ENCODE data around the gene PPFIBP2.

PPFIBP2 gene

DNA sequence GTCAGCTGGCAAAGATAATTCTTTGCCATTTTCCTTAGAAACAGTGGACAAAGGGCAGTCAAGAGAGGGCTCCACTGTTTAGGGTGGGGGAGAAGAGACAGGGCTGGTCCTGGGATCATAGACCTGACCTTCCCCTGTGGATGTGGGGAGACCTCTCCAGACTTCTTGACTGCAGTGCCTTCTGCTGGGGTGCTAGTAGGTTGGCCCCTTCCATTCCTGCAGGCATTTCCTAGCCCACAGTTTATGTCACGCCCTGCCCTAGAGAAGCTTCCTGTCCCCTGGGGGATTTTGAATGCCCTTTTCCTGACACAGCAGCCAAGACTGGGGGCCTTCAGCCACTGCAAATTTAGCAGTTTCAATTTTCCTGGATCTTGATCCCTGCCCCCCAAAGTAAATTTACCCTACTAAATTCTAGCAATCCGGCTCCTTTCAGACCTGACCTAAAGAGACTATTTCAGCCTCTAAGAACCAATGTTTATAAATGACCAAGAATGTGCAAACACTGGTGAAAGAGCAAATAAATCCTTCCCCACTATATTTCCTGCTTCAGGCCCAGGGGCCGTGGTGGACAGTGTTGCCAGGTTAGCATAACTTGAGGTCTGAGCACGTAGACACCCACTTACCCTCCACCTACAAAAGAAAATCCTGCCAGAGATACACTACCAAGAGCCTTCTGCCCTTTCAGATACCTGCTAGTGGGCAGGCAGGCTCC, 58.4 kb downstream of the PPFIBP2 start:
- Histone ChIP-seq H3K36me3 (ENCODE audit: control insufficient read depth, insufficient read depth, low read length) (no peaks in the 10 kb centered on the region), H3K9ac (no peak overlapping the region), H3K27ac (peak overlapping the region; percentile 98), H3K4me3 (ENCODE audit: low read depth, low read length) (no peak overlapping the region), H3K4me2 (ENCODE audit: low read length) (no peak overlapping the region), H3K79me2 (no peaks in the 10 kb centered on the region), H3K4me1 (peaks cover 43% of the 10 kb centered on the region), H3K9me3 (ENCODE audit: control insufficient read depth, low read length) (no peaks in the 10 kb centered on the region), H2AFZ (no peak overlapping the region), H3K27me3 (ENCODE audit: control insufficient read depth, insufficient read depth, low read length) (no peaks in the 10 kb centered on the region)
- TF ChIP-seq, protein P1, sequence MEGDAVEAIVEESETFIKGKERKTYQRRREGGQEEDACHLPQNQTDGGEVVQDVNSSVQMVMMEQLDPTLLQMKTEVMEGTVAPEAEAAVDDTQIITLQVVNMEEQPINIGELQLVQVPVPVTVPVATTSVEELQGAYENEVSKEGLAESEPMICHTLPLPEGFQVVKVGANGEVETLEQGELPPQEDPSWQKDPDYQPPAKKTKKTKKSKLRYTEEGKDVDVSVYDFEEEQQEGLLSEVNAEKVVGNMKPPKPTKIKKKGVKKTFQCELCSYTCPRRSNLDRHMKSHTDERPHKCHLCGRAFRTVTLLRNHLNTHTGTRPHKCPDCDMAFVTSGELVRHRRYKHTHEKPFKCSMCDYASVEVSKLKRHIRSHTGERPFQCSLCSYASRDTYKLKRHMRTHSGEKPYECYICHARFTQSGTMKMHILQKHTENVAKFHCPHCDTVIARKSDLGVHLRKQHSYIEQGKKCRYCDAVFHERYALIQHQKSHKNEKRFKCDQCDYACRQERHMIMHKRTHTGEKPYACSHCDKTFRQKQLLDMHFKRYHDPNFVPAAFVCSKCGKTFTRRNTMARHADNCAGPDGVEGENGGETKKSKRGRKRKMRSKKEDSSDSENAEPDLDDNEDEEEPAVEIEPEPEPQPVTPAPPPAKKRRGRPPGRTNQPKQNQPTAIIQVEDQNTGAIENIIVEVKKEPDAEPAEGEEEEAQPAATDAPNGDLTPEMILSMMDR (IDR thresholded peaks at IDR 0.05): no peak

DNA sequence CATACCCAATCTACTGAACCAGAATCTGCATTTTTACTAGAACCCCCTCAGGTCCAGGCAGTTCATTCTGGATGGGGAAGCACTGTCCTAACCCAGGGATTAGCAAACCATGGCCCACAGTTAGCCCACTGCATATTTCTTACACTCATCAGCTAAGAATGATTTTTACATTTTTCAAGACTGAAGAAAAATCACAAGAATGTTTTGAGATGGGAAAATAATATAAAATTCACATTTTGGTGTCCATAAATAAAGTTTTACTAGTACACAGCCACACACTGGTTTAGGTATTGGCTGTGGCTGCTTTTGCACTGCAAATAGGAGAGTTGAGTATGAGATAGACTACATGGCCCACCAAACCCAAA, 59.4 kb downstream of the PPFIBP2 start:
- H3K9ac ChIP-seq: no peak overlapping the region
- H3K4me3 ChIP-seq (ENCODE audit: low read depth, low read length): no peak overlapping the region
- no peak overlapping the region for H2AFZ ChIP-seq
- H3K9me3 ChIP-seq (ENCODE audit: control insufficient read depth, low read length): no peaks in the 10 kb centered on the region
- no peaks in the 10 kb centered on the region for H3K27me3 ChIP-seq (ENCODE audit: control insufficient read depth, insufficient read depth, low read length)
- no peaks in the 10 kb centered on the region for H3K36me3 ChIP-seq (ENCODE audit: control insufficient read depth, insufficient read depth, low read length)
- H3K27ac ChIP-seq: peak overlapping the region; percentile 98
- H3K4me1 ChIP-seq: peaks cover 43% of the 10 kb centered on the region
- H3K4me2 ChIP-seq (ENCODE audit: low read length): no peak overlapping the region
- TF ChIP-seq, protein P1 (IDR thresholded peaks at IDR 0.05): no peak
- no peaks in the 10 kb centered on the region for H3K79me2 ChIP-seq

DNA sequence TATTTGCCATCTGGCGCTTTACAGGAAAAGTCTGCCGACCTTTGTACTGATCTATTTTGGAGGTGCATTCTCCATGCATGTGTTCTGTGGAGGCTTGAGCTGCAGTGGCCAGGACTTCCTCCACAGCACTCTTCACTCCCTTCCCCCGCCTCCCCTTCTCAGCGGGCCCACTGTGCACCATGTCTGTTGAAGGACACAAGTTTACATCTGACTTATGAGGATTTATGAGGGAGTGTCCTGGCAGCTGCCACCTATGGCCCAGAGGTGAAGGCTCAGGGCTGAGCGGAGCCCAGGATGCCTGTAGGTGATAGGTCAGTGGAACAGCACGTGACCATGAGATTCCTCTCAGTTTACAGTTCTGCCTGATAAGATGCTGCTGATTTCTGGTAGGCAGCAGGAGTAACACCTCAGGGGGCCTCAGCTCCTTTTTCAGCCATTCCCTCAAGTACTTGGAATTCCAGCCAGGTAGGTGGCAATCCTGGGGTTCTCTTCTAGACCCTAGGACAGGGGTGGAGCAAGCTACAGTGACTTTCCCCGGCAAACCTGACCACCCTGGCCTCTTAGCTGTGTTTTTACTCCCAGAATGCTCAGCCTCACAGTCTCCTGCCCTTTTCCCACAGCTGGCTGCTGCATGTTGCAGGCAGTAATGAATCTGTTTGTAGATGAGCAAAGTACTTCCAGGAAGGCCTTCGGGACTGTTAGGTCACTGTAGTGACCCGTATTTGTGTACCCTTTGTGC, 59.9 kb downstream of the PPFIBP2 start:
- Histone ChIP-seq H3K4me1 (peaks cover 47% of the 10 kb centered on the region), H3K9ac (peak overlapping the region; percentile 19), H3K4me3 (ENCODE audit: low read depth, low read length) (peak overlapping the region; percentile 20), H2AFZ (no peak overlapping the region), H3K27me3 (ENCODE audit: control insufficient read depth, insufficient read depth, low read length) (no peaks in the 10 kb centered on the region), H3K36me3 (ENCODE audit: control insufficient read depth, insufficient read depth, low read length) (no peaks in the 10 kb centered on the region), H3K4me2 (ENCODE audit: low read length) (peak overlapping the region; percentile 68), H3K9me3 (ENCODE audit: control insufficient read depth, low read length) (no peaks in the 10 kb centered on the region), H3K79me2 (no peaks in the 10 kb centered on the region), H3K27ac (peak overlapping the region; percentile 98)
- TF ChIP-seq, protein P1 (IDR thresholded peaks at IDR 0.05): no peak

DNA sequence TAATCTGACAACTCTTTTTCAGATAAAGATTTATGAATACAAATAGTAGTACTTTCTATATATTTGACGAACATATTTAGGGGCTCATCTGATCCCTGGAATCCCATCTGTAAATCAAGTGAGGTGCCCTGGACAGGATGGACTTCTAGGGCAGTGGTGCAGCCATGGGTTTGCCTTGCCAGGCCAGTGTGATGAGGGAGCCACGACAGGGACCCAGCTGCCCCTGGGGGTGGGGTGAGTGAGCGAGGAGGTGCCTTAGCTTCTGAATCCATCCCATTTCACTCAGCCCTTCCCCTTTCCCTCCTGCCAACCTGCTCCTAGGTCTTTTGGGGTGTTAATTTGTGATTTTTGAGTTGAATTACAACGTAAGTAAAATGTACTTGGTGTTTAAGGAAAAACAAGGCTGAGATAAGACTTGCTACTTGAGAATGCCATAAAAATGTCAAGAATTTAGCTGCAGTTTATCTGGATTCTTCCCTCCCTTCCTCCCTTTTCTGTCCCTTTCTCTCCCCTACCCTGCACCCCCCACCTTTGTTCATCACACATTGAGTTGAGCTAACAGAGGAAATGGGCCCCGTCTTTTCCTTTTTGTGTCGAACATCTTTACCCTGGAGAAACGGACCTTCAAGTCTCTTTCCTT, 60.8 kb downstream of the PPFIBP2 start:
- Histone ChIP-seq H3K79me2 (no peaks in the 10 kb centered on the region), H3K27ac (peak overlapping the region; percentile 98), H2AFZ (no peak overlapping the region), H3K9ac (no peak overlapping the region), H3K4me2 (ENCODE audit: low read length) (peak overlapping the region; percentile 68), H3K27me3 (ENCODE audit: control insufficient read depth, insufficient read depth, low read length) (no peaks in the 10 kb centered on the region), H3K36me3 (ENCODE audit: control insufficient read depth, insufficient read depth, low read length) (no peaks in the 10 kb centered on the region), H3K4me3 (ENCODE audit: low read depth, low read length) (peak overlapping the region; percentile 20), H3K9me3 (ENCODE audit: control insufficient read depth, low read length) (no peaks in the 10 kb centered on the region), H3K4me1 (peaks cover 51% of the 10 kb centered on the region)
- TF ChIP-seq, protein P1 (IDR thresholded peaks at IDR 0.05): no peak
